HCT116 (cell line): Measurements from ENCODE around the gene GTF2H2.
"Not testable (repeated sequence)": the region's sequence is repeated elsewhere in the genome, so short reads cannot be mapped to it uniquely, and the experiment has no call there.

Experiments used
- CTCF ChIP-seq, 3 experiments: fragments of 200-600 bp in 1 of 3; sonication (generic) in 1 of 3; IDR thresholded peaks in 2 of 3; conservative IDR thresholded peaks in 1 of 3; 2 replicates each; pipeline ENCODE4 v1.5.1; 2012 to 2017; ENCODE audit warnings: low read depth in 2 of 3, low read length in 2 of 3, antibody characterized with exemption in 1 of 3, borderline replicate concordance in 1 of 3, control low read depth in 1 of 3, mild to moderate bottlenecking in 1 of 3, mixed read lengths in 1 of 3, mixed run types in 1 of 3, moderate library complexity in 1 of 3; ENCODE audit not compliant: insufficient read depth in 1 of 3
- EZH2 ChIP-seq: fragments of 200-600 bp; sonication (generic); IDR thresholded peaks from 2 replicates; pipeline ENCODE4 v1.6.1; 2017; ENCODE audit warnings: antibody characterized with exemption, mixed run types
- JUND ChIP-seq: IDR thresholded peaks from 2 replicates; pipeline ENCODE4 v1.6.1; 2012
- POLR2A ChIP-seq: IDR thresholded peaks from 2 replicates; pipeline ENCODE4 v1.7.0; 2011; ENCODE audit warnings: borderline replicate concordance; ENCODE audit not compliant: insufficient read depth, insufficient read length; ENCODE audit errors: extremely low read depth
- POLR2AphosphoS5 ChIP-seq: IDR thresholded peaks from 2 replicates; pipeline ENCODE4 v1.6.1; 2011; ENCODE audit warnings: mild to moderate bottlenecking, low read depth, low read length, moderate library complexity
- SIN3A ChIP-seq: IDR thresholded peaks from 2 replicates; pipeline ENCODE4 v1.6.1; 2012; ENCODE audit warnings: low read depth
- YY1 ChIP-seq: IDR thresholded peaks from 2 replicates; pipeline ENCODE4 v1.6.1; 2011; ENCODE audit warnings: low read length, low read depth, moderate library complexity, mild to moderate bottlenecking; ENCODE audit not compliant: insufficient replicate concordance; ENCODE audit errors: extremely low read depth
- ZNF274 ChIP-seq: fragments of 200-500 bp; sonication (Bioruptor generic); IDR thresholded peaks from 2 replicates; pipeline ENCODE4 v1.6.1; 2014; ENCODE audit warnings: mild to moderate bottlenecking, low read depth, low read length, inconsistent platforms

DNA sequence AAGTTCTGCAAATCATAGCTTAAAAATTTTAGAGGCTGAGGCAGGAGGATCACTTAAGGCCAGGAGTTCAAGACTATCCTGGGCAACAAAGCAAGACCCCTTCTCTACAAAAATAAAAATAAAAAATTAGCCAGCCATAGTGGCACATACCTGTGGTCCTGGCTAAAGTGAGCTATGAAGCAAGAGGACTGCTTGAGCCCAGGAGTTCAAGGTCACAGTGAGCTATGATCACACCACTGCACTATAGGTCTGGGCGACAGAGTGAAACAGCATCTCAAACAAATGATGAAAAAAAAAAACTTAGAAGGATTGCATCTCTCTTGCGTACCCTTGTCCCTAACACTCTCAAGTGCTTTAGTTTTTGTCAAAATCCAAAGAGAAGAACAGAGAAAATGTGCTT lies 21.3 kb upstream of the GTF2H2 start:
- TF ChIP-seq POLR2A; YY1; CTCF (IDR thresholded peaks at IDR 0.05 in 2 of 3, conservative IDR thresholded peaks at IDR 0.05 in 1 of 3; ENCODE audit: borderline replicate concordance in 1 of 3, insufficient read depth in 1 of 3, low read depth in 2 of 3, low read length in 2 of 3); POLR2AphosphoS5; SIN3A; ZNF274; EZH2; JUND: not testable (repeated sequence)
